Right ventricle myocardium inferior (tissue), 1 donor: ENCODE measurements around the gene SLC37A3. TPM values are rescaled to one million over a fixed set of nuclear protein-coding genes. Genes with fewer than 3 reads are reported as not detected.

Experiments used
- ATAC-seq: fragments of 200-7000 bp; cut with Tn5 transposase; one replicate; pipeline ENCODE4 v1.9.1; 2020; ENCODE audit warnings: mild to moderate bottlenecking, moderate library complexity
- DNase-seq: peaks from one replicate; pipeline ENCODE4 v3.0.0; 2021; ENCODE audit errors: missing footprints
- intact Hi-C: fragments of 100-400 bp; cut with DNase I; formaldehyde crosslinking; loops from one replicate; pipeline ENCODE4 v1.11.0; 2022
- total RNA-seq: library from RNA; stranded (reverse); fragmentation: NEBNext Ultra II Directional; extraction: Animal tissue kit (Norgen Biotek cat#: 25700); gene quantifications from one replicate; pipeline ENCODE4 v1.2.1, GENCODE V29; 2021
- donor health status: DM: no; HTN: yes; CAD: no; lungs with severe emphysema.

Gene SLC37A3
- total RNA-seq, 1 donor from 2014 or later = 8.9 TPM

- ATAC-seq = no peak
- intact Hi-C loops = no loop called here
Observed at GRCh38 chr7:140292438-140292837, 105.9 kb downstream of the SLC37A3 start.

GRCh38 chr7:140289804-140290203 is 108.5 kb downstream of the SLC37A3 start:
- intact Hi-C loops = no loop called here
- ATAC-seq (no peak), DNase-seq (no peak)

More at GRCh38 chr7:140292438-140292837, 105.9 kb downstream of the SLC37A3 start:
- DNase-seq = no peak

- DNase-seq = no peak
- ATAC-seq = no peak
- intact Hi-C loops = no loop called here
Observed at GRCh38 chr7:140287988-140288387, 110.3 kb downstream of the SLC37A3 start.

- DNase-seq (no peak), ATAC-seq (no peak)
- intact Hi-C loops = no loop called here
Observed at GRCh38 chr7:140285938-140286337, 112.4 kb downstream of the SLC37A3 start.

GRCh38 chr7:140284062-140284461 is 114.3 kb downstream of the SLC37A3 start:
- intact Hi-C loops = no loop called here
- ATAC-seq (no peak), DNase-seq (no peak)

Other genes with a start within 250 kb of the SLC37A3 start
- gene KDM7A, start 221.5 kb downstream of the SLC37A3 start, total RNA-seq = 8.1 TPM
- not detected for gene RAB19, start 5.5 kb upstream of the SLC37A3 start, total RNA-seq
- 99.0 TPM for gene MKRN1, start 81.0 kb upstream of the SLC37A3 start, total RNA-seq
- gene DENND2A, start 242.3 kb upstream of the SLC37A3 start, total RNA-seq = 15.0 TPM